NB4 (cell line): Measurements from ENCODE around the gene BEX3.

Source experiments
- CTCF ChIP-seq: IDR thresholded peaks from one replicate; pipeline ENCODE4 v1.5.1; 2012; ENCODE audit warnings: low read depth, low read length
- MAX ChIP-seq: IDR thresholded peaks from 2 replicates; pipeline ENCODE4 v1.6.1; 2011; ENCODE audit warnings: low read depth, low read length
- MYC ChIP-seq: IDR thresholded peaks from 2 replicates; pipeline ENCODE4 v1.6.1; 2011; ENCODE audit warnings: low read depth, low read length
- POLR2A ChIP-seq: IDR thresholded peaks from 2 replicates; pipeline ENCODE4 v1.6.1; 2011; ENCODE audit warnings: mild to moderate bottlenecking; ENCODE audit not compliant: insufficient read length; ENCODE audit errors: extremely low read depth

- no peak for TF ChIP-seq CTCF
- no peak for TF ChIP-seq POLR2A
- no peak for TF ChIP-seq MYC
- no peak for TF ChIP-seq MAX
These were observed 37.7 kb upstream of the BEX3 start for GRCh38 chrX:103338663-103339062.
